Sigmoid colon (tissue), 4 donors: Measurements from ENCODE around the gene VOPP1.

Experiments used
- CTCF ChIP-seq, 4 experiments: fragments of 450-650 bp in 3 of 4; fragments of 200-600 bp in 1 of 4; IDR thresholded peaks; one replicate each; pipeline ENCODE4 v1.5.1; 2016 to 2019; ENCODE audit warnings: antibody characterized with exemption in 4 of 4, mild to moderate bottlenecking in 3 of 4, moderate library complexity in 2 of 4
- POLR2A ChIP-seq, 2 donors: fragments of 450-650 bp; IDR thresholded peaks; one replicate each; pipeline ENCODE4 v1.6.1; 2016; ENCODE audit warnings: antibody characterized with exemption in 2 of 2, mild to moderate bottlenecking in 2 of 2, moderate library complexity in 2 of 2
- POLR2AphosphoS5 ChIP-seq, 4 donors: sonication (generic); formaldehyde crosslinking; IDR thresholded peaks; one replicate each; pipeline ENCODE4 v1.6.1; 2017; ENCODE audit warnings: antibody characterized with exemption in 4 of 4

- TF ChIP-seq POLR2AphosphoS5 (IDR thresholded peaks at IDR 0.05) (no peak), POLR2A (IDR thresholded peaks at IDR 0.05) (no peak), CTCF (IDR thresholded peaks at IDR 0.05) (no peak)
These were observed 133.4 kb downstream of the VOPP1 start for GRCh38 chr7:55438757-55439525.
